DMS53 treated with DMSO at 0.1 percent for 48 hours (cell line): ENCODE results near the gene TMEM107.
"Not testable (repeated sequence)": the region's sequence is repeated elsewhere in the genome, so short reads cannot be mapped to it uniquely, and the experiment has no call there.

Experiments used
- DNase-seq: peaks from one replicate; lab custom pipeline; 2025; ENCODE audit not compliant: unreplicated experiment; lab: John Stamatoyannopoulos, UW

The TMEM107 gene

DNA sequence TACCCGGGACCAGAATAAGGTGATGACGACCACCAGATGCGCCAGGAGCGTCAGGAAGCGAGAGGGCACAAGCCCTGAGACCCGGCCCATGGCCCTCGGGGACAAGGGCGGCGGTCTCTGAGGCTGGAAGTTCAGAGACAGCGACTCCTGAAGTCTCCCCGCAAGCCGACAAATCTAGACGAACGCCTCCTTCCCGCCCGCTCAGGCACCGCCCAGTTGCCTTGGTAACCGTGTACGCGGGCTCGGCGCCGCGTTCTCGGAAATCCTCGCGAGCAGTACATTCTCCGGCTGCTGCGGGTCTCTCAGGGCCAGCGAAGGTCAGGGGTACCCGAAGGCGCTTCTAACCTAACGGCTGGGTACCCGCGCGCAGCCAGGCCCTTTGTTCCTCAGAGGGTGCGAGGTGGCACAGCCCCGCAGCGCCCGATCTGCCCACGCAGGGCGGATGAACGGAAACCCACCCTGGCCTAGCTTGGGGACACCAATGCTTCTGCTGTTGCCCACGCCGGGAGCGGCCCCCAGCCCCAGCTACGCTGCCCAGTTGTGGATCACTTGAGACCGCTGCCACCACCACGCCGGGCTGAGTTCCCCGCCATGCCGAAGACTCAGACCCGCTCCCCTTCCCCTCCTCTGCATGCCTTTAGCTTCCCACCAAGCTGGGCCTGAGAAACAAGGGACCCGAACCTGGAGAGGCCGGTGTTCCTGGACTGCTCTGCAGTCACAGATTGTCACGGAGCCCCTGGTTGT lies at the start of gene TMEM107:
Gene TMEM107 (minus strand): TSS at position 184 of the 744 bp plus-strand sequence. CDS start 94 bp downstream, at position 90.
- DNase-seq, result peak; percentile 78

DNA sequence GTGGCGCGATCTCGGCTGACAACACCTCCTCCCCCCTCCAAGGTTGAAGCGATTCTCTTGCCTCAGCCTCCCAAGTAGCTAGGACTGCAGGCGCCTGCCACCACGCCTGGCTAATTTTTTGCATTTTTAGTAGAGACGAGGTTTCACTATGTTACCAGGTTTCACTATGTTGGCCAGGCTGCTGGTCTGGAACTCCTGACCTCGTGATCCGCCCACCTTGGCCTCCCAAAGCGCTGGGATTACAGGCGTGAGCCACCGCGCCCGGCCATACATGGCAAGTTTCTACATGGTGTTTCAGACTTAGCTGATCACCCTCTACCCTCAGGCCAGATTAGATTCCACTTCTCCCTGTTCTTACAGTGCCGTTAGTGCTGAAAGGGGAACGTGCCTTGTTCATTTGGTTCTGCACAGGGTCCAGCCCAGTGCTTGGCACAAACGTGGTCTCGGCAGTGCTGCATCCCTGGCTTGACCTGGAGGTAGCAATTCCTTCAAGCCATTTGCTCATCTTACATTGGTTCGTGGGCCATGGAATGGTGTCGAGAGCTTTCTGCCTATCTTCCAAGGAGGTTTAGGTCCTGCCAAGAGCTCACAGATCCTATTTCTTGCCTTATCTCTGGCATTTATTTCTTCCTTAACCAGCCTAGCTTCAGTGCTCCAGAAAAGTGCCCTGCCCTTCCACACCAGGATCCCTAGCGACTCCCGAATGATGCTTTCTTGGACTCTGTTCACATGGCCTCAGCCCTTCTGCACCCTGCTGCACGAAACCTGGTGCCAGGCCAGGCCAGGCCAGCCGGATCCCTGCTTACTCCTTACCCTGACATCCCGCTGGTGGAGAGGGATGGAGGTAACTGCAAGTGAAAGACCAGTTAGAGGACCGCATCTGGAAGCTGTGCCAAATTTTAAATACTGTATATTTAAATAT lies 49.0 kb upstream of the TMEM107 start:
- no peak for DNase-seq

DNA sequence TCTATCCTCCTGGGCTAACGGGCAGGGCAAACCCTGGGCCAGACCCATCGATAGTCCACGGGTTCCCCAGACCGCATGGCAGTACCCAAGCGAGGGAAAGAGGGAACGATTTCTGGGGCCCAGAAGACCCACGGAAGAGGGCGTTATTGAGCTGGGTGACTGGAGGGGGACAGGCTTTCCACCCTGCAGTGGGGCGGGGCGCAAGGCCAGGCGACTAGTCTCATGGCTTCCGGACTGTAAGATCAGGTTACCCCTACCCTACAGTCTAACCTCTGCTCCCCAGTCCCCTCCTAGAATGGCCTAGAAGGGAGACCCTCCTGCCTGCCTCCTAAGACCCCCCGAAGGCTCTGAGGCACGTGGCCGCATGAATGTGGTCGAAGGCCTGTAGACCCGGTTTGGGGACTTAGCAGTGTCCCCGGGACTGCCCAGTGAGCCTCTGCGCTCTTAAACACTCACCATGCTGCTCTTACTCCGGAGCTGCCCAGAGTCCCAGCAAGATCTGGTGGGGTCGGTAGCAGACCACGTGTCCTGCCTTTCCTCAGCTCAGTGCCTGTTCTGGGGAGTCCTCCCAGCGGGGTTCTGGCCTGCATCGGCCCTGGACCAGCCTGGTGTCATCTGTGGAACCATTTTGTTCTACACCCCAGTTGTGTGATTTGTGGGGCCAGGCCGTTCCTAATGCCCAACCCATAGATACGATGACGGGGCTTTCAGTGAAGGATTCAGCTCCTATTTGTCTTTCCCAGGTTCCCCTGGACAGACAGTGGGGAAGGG lies 47.4 kb upstream of the TMEM107 start:
- DNase-seq, result peak; percentile 93

DNA sequence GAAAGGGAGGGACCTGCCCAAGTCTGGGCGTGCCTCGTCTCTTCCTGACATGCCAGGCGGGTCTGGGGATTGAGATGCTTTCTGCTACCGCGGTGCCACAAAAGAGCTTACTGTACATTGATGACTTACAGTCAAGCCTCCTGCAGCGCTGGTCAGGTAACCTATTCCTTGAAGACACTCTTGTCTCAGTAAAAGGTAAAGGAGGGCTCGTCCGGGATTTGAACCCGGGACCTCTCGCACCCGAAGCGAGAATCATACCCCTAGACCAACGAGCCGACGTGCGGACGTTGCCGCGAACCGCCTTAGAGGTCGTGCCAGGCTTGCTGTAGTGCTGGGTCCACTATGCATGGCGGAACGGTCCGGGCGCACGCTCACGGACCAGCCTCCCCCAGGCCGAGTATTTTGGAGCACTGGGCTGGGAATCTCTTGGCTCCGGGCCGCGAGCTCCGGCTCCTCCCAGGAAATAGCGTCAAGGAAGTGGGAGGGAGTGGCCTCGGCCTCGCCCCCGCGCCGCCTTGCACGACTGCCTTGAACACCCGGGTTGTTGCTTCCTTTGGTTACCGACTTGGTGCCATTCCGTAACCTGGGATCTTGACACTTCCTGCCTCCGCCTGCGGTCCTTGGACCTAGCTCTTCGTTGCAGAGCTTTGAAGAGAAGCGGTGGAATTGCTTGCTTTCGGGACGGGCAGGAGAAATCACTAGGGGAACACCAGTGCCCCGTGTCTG lies 46.6 kb upstream of the TMEM107 start:
- DNase-seq, result peak; percentile 95

DNA sequence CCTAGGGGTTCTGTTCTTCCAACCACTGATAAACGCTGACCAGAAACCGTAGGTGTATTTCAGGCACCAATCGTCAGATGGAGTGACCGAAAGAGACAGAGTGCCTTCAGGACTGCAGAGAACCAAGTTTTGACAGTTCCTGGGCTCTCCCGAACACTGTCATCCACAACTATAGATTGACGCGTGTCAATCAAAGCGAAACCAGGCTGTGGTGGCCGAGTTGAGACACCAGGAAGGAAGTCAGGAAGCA lies 46.1 kb upstream of the TMEM107 start:
- peak; percentile 99 for DNase-seq

DNA sequence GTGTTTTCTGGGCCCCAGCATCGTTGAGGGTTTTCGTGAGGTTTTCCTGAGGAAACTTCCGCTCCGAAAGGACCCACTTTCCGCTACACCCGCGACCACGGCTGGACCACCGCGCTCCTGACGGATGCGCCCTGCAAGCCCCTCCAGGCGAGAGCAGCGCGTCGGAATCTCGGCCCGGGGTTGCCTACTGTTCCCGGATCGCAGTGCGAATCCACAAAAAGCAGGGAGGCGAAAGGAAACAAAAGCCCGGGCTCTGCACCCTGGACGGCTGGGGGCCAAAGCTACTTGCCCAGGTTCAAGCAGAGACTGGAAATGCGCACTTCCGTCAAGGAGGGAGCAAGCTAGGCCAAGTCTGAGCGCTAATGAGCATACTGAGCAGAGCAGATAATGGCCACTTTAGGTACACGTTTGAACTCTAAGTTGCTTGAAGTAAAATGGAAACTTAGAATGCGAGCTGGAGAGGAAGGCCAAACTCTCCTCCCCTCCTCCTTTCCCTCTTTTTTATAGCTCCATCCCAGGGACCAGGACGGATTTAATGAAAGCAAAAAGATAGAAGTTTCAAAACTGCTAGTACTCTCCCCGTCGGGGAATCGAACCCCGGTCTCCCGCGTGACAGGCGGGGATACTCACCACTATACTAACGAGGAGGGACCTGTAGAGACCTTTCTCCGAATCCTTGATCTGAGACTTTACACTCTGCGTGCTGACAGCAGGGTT lies 45.6 kb upstream of the TMEM107 start:
- DNase-seq, result peak; percentile 99

DNA sequence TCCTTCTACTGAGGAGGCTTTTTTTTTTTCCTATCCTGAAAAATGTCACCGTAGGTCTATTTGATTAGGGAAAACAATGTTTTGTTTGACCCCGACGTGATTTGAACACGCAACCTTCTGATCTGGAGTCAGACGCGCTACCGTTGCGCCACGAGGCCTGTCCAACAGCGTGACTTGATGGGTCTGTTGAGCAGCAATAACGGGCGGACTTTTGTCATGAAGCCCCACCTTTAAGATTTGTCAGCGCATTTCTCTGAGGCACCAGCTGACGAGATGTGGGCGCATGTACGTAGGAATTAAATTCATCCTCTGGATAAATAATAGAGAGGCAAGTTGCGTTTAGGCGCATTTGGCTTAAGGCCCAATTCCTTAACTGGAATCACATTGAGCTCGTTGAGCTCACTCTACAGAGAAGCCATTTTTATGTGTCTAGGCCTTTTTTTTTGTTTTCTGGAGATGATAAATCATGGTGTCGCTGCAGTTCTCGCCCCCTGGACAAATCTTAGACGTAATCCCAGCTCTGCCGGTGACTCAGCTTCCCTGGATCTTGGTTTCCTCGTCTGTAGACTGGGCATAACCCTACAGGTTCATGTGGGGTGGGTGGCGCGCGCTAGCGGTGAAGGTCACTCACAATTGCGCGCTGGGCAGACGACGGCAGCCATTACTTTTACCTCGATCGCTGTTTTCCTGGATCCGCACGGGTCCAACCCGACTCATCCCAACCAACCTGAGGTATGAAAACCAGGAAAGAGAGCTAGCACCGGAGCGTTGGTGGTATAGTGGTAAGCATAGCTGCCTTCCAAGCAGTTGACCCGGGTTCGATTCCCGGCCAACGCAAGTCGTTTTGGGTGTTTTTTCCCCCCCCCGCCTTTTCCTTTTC lies 44.8 kb upstream of the TMEM107 start:
- DNase-seq, result peak; percentile 96

DNA sequence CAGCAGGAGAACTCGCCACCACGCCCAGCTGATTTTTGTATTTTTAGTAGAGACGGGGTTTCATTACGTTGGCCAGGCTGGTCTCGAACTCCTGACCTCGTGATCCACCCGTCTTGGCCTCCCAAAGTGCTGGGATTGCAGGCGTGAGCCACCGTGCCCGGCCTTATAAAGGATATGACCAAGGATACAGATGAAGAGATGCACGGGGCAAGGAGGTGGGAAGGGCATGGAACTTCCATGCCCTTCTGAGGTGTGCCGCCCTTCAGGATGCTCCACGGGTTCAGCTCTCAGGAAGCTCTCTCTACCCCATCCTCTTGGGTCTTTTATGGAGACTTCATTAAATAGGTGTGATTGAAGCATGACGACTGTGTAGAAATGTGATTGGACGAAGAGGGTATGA lies 37.8 kb upstream of the TMEM107 start:
- DNase-seq, result not testable (repeated sequence)

DNA sequence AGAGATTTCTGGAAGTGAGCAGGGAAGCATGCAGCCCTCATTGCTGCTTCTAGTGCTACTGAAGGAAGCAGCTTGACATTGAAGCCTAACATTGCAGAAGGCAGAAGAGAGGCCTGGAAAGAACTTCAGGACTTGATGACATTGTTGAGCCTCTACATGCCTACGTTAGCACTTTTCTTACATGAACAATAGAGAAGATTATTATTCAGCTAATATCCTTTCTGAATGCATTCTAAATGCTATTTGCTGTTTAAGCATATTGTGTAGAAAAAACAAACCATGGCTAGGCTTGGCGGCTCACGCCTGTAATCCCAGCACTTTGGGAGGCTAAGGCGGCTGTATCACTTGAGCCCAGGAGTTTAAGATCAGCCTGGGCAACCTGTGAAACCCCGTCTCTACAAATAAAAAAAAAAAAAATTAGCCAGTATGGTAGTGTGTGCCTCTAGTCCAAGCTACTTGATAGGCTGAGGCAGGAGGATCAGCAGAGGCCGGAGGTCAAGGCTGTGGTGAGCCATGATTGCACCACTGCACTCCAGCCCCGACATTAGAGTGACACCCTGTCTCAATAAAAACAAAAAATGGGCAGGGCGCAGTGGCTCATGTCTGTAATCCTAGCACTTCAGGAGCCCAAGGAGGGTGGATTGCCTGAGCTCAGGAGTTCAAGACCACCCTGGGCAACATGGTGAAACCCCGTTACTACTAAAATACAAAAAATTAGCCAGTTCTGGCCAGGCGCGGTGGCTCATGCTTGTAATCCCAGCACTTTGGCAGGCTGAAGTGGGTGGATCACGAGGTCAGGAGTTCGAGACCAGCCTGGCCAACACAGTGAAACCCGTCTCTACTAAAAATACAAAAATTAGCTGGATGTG lies 36.4 kb upstream of the TMEM107 start:
- DNase-seq, result no peak

DNA sequence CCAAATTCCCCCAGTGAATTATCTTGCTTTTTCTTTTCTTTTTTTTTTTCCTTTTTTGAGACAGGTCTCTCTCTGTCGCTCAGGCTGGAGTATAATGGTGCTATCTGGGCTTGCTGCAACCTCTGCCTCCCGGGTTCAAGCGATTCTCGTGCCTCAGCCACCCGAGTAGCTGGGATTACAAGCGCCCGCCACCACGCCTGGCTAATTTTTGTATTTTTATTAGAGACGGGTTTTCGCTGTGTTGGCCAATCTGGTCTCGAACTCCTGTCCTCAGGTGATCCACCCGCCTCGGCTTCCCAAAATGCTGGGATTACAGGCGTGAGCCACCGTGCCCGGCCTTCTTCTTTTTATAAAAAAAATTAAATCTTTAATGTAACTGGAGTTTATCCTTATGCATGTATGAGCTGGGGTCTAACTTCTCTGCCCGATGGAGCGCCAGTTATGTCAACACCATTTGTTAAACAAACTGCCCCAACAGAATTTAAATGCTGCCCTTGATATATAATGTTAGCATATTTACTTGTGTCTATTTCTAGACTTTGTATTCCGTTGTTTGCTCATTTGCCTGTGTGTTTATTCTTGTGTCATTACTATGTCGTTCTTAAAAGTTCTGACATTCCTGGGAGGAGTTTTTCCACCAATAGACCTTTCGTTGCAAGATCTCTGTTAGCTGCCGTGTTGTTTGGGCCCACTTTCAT lies 34.7 kb upstream of the TMEM107 start:
- DNase-seq, result no peak

DNA sequence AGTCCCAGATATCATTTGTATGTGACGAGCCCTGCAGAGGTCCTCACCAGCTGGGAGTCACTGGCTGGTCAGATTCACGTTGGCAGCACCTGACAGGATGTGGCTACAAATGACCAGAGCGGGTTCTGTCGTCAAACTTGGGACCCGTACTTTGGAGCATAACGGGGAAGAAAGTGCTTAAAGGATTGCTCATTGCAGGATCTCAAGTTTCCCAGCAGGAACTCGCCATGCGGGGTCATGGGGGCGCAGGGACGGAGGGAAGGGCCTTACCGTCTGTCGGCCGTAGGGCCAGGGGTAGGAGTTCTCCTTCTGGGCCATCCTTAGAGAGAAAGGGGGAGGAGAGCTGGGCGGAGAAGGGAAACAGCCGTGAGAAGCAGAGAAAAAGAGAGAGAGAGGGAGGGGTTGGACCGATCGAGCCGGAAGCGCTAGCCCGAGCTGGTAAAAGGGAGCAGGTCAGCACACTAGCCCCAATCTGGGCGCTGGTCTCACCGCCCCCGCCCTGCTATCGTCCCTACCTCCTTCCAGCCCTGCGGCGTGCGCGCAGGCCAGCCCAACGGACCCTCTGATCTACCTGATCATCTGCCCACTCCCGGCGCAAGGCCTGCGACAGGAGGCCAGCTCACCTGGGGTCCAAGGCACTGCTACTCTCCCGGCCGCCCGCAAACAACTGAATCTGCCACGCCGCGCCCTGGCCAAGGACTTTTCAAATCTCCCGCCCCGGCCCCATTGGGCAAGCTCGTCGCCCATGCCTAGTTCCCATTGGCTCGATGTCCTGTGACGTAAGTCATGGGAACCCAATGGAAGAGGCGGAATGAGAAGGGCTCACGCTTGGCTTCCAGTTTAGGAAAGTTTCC lies 34.0 kb upstream of the TMEM107 start, which contains the start of gene AURKB:
Gene AURKB (minus strand): TSS at position 669 of the 854 bp plus-strand sequence. CDS start 351 bp downstream, at position 318.
- peak; percentile 93 for DNase-seq

DNA sequence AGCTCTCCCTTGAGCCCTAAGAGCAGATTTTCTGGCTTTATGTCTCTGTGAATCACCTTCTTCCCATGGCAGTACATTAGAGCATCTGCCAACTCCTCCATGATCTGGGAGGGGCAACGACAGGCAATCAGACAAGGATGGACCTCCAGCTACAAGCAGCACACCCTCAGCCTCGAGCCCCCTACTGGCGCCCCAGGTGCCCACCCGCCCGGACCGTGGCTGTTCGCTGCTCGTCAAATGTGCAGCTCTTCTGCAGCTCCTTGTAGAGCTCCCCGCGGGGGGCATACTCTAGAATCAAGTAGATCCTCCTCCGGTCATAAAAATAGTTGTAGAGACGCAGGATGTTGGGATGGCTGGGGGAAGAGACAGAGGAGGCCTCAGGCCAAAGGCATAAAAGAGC lies 30.4 kb upstream of the TMEM107 start:
- DNase-seq, result no peak

DNA sequence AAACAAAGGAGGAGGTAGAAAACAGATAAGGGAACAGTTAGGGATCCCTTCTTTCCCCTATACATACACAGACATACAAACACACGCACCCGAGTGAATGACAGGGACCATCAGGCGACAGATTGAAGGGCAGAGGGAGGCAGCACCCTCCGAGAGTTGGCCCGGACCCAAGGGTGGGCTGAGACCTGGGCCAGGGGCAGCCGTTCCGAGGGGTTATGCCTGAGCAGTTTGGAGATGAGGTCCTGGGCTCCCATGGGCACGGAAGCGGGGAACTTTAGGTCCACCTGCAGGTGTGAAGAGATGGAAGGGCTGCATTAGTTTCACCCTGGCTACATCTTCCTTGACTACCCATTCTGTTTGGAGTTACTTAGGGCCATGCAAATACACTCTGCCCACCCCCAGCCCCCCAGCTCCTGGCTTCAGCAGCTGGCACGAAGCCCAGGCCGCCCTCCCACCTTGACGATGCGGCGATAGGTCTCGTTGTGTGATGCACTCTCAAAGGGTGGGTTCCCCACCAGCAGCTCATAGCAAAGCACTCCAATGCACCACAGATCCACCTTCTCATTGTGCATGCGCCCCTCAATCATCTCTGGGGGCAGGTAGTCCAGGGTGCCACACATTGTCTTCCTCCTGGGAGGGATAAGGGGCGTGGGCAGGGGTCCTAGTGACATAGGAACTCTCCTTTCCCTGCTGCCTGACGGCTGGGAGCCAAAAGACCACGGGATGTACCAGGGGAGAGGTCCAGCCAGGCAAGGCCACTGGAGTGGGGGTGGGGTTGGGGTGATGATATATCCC lies 28.8 kb upstream of the TMEM107 start:
- DNase-seq, result no peak

DNA sequence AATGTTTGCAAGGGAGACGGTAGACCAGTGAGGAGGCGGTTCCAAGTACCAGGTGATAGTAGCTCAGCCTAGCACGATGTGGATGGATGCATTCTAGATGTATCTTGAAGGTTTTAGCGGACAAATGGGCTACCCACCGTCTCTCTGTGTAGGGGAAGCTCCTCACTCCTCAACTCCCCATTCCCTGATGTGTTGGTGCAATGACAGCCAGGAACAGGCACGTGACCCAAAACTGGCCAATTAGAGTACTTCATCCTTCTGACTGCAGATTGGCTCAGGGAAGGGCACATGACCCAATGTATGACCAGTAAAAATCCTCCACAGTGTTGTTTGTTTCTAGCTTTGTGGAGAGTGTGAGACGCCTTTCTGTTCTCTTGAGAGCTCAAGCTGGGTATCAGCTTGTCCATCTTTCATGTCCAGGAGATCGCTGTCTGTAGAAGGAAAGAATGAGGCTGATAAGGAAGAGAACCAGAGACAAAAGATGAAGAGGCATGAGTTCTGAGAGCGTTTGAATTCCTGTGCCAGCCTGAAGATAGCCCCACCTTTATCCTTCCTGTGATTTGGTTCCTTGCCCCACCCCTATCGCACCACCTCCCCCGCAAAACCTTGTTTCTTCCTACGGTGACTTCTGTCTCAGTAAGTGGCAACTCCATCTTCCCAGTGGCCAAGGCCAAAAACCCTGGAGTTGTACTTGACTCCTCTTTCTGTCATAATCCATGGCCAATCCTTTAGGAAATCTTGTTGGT lies 16.1 kb upstream of the TMEM107 start:
- DNase-seq, result peak; percentile 99

DNA sequence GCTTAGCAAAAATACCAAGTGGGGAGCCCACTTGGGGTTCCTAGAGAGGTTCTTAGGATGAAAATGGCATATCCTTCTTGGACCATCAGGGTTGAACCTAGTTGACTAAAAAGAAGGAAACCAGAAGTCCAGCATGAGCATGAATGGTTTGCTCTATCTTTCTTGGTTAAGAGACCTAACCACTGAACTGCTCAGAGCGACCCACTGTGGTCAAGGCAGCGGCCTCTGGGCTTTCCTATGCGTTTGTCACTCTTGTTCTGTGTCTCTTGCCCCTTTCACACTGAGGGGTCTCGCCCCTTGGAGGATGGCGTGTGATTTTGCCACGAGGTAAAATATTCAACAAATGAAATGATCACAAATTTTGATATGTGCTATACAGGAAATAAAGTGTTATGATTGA lies 14.3 kb upstream of the TMEM107 start:
- DNase-seq, result peak; percentile 70
